PC-9 (cell line): ENCODE data around the gene GIPC2. TPM values are rescaled to one million over a fixed set of nuclear protein-coding genes. Genes with fewer than 3 reads are reported as not detected.
A peak's percentile ranks its signal among the peaks of the same experiment; 100 is the strongest.

Source experiments
- BruUV-seq: library from RNA; stranded (reverse); fragments of 400-500 nt; replicated peaks from 2 replicates; lab custom pipeline; 2021; lab: Mats Ljungman, UMichigan
- CTCF ChIA-PET: fragments of 300-600 bp; sonication (Branson Sonifier 250); formaldehyde crosslinking; loops from one replicate; lab custom pipeline; 2022; ENCODE audit warnings: antibody characterized with exemption; lab: Charles Lee
- POLR2A ChIA-PET: fragments of 300-600 bp; sonication (Branson Sonifier 250); formaldehyde crosslinking; loops from one replicate; lab custom pipeline; 2022; ENCODE audit warnings: antibody characterized with exemption; ENCODE audit not compliant: unreplicated experiment; lab: Charles Lee
- DNase-seq, 2 experiments: peaks; one replicate each; pipeline versions ENCODE4 v3.0.0 to v3.0.0-alpha.2; 2015 to 2022; ENCODE audit warnings: mixed read lengths in 1 of 2
- H2AFZ ChIP-seq: fragments of 200-600 bp; sonication (generic); 2 replicates; pipeline ENCODE4 v1.8.1; 2017; ENCODE audit warnings: antibody characterized with exemption
- H3F3A ChIP-seq: fragments of 200-600 bp; sonication (generic); 2 replicates; pipeline ENCODE4 v1.8.1; 2017; ENCODE audit warnings: antibody characterized with exemption, mild to moderate bottlenecking, low read depth; ENCODE audit not compliant: insufficient read depth
- H3K27ac ChIP-seq: fragments of 200-600 bp; sonication (generic); 2 replicates; pipeline ENCODE4 v1.6.1; 2016; ENCODE audit warnings: mixed run types
- H3K27me3 ChIP-seq: fragments of 200-600 bp; sonication (generic); 2 replicates; pipeline ENCODE4 v1.6.1; 2016; ENCODE audit warnings: low read depth, mixed run types; ENCODE audit not compliant: insufficient read depth
- H3K36me3 ChIP-seq: fragments of 200-600 bp; sonication (generic); 2 replicates; pipeline ENCODE4 v1.6.1; 2016; ENCODE audit warnings: low read depth, mixed run types
- H3K4me1 ChIP-seq: fragments of 200-600 bp; sonication (generic); replicated peaks from 2 replicates; pipeline ENCODE4 v1.6.1; 2016; ENCODE audit warnings: mixed run types; ENCODE audit not compliant: insufficient read depth
- H3K4me2 ChIP-seq: fragments of 200-600 bp; sonication (generic); 2 replicates; pipeline ENCODE4 v1.6.1; 2017; ENCODE audit warnings: mixed run types
- H3K4me3 ChIP-seq: fragments of 200-600 bp; sonication (generic); 2 replicates; pipeline ENCODE4 v1.6.1; 2016; ENCODE audit warnings: mixed run types
- H3K79me2 ChIP-seq: fragments of 200-600 bp; sonication (generic); 2 replicates; pipeline ENCODE4 v1.6.1; 2017; ENCODE audit warnings: low read depth, mixed run types
- H3K9me2 ChIP-seq: fragments of 200-600 bp; sonication (generic); 2 replicates; pipeline ENCODE4 v1.8.1; 2017; ENCODE audit warnings: mild to moderate bottlenecking; ENCODE audit not compliant: insufficient read depth
- H3K9me3 ChIP-seq: fragments of 200-600 bp; sonication (generic); 2 replicates; pipeline ENCODE4 v1.8.1; 2016; ENCODE audit warnings: low read depth; ENCODE audit not compliant: insufficient read depth
- H4K20me1 ChIP-seq: fragments of 200-600 bp; sonication (generic); 2 replicates; pipeline ENCODE4 v1.8.1; 2017; ENCODE audit not compliant: insufficient read depth
- CTCF ChIP-seq: fragments of 200-600 bp; sonication (generic); conservative IDR thresholded peaks from 2 replicates; pipeline ENCODE4 v1.6.1; 2017; ENCODE audit warnings: mixed run types, antibody characterized with exemption, mild to moderate bottlenecking, moderate library complexity
- EZH2 ChIP-seq: fragments of 200-600 bp; sonication (generic); IDR thresholded peaks from 2 replicates; pipeline ENCODE4 v1.8.0; 2017; ENCODE audit warnings: antibody characterized with exemption, low read depth
- intact Hi-C: fragments of 100-400 bp; cut with micrococcal nuclease; formaldehyde crosslinking; loops from one replicate; pipeline ENCODE4 v1.10.0; 2022; ENCODE audit not compliant: unreplicated experiment
- total RNA-seq: library from RNA; stranded (reverse); gene quantifications from 2 replicates; pipeline ENCODE4 v1.2.3, GENCODE V29; 2021

Gene GIPC2
- total RNA-seq, 1 experiment from 2014 or later: 0.20 TPM

GRCh38 chr1:78009836-78010235 is 35.9 kb upstream of the GIPC2 start:
- CTCF ChIA-PET: no interaction called here
- no peak overlapping the region for H3K4me3 ChIP-seq
- H3K9me2 ChIP-seq: no peaks in the 10 kb centered on the region
- peaks cover 30% of the 10 kb centered on the region for H3K4me1 ChIP-seq
- BruUV-seq: no TSS peak
- H3K9me3 ChIP-seq: no peaks in the 10 kb centered on the region
- POLR2A ChIA-PET: interaction anchor here (0.5 to 0.6 kb wide), 2 partner anchors 38 to 45 kb away, joined by 6 to 7 read pairs; no protein-coding TSS in a partner anchor
- TF ChIP-seq CTCF (no peak), EZH2 (no peak)
- H3F3A ChIP-seq: peaks cover 7% of the 10 kb centered on the region
- H2AFZ ChIP-seq: no peak overlapping the region
- peaks cover 13% of the 10 kb centered on the region for H3K36me3 ChIP-seq
- DNase-seq: no peak
- H3K79me2 ChIP-seq: peaks cover 64% of the 10 kb centered on the region
- H3K27ac ChIP-seq: no peak overlapping the region
- H3K4me2 ChIP-seq: peak overlapping the region; percentile 79; the same call in 1 of the 2 replicates
- no peaks in the 10 kb centered on the region for H4K20me1 ChIP-seq
- intact Hi-C loops: loop anchor here (5.0 kb wide), 1 partner anchor 62 kb away; no protein-coding TSS in a partner anchor
- no peaks in the 10 kb centered on the region for H3K27me3 ChIP-seq

- Histone ChIP-seq H3K36me3 (peaks cover 17% of the 10 kb centered on the region), H4K20me1 (no peaks in the 10 kb centered on the region), H3K9me2 (no peaks in the 10 kb centered on the region), H3K4me1 (peaks cover 27% of the 10 kb centered on the region), H3K4me2 (no peak overlapping the region; the same call in 1 of the 2 replicates), H3K79me2 (peaks cover 52% of the 10 kb centered on the region), H3K27me3 (no peaks in the 10 kb centered on the region), H2AFZ (no peak overlapping the region), H3K4me3 (no peak overlapping the region), H3K27ac (no peak overlapping the region), H3K9me3 (no peaks in the 10 kb centered on the region), H3F3A (no peaks in the 10 kb centered on the region; the same call in 1 of the 2 replicates)
- BruUV-seq: no TSS peak
- TF ChIP-seq EZH2 (no peak), CTCF (no peak)
- ChIA-PET CTCF (no interaction called here), POLR2A (no interaction called here)
- intact Hi-C loops: no loop called here
- no peak for DNase-seq
Measured at GRCh38 chr1:78011050-78011449, 34.7 kb upstream of the GIPC2 start.

GRCh38 chr1:78015148-78015547 is 30.6 kb upstream of the GIPC2 start:
- H3K27me3 ChIP-seq: no peaks in the 10 kb centered on the region
- no peaks in the 10 kb centered on the region for H3K9me3 ChIP-seq
- CTCF ChIA-PET: interaction anchor here (0.6 to 0.7 kb wide), 2 partner anchors 9 to 264 kb away, joined by 3 read pairs; no protein-coding TSS in a partner anchor
- H3K79me2 ChIP-seq: peaks cover 13% of the 10 kb centered on the region
- no peaks in the 10 kb centered on the region for H4K20me1 ChIP-seq
- no peaks in the 10 kb centered on the region; the same call in 1 of the 2 replicates for H3F3A ChIP-seq
- no peak overlapping the region for H2AFZ ChIP-seq
- TF ChIP-seq CTCF (no peak), EZH2 (no peak)
- intact Hi-C loops: no loop called here
- peaks cover 21% of the 10 kb centered on the region for H3K36me3 ChIP-seq
- H3K27ac ChIP-seq: no peak overlapping the region
- POLR2A ChIA-PET: no interaction called here
- no peak overlapping the region for H3K4me2 ChIP-seq
- no peaks in the 10 kb centered on the region; the same call in 1 of the 2 replicates for H3K9me2 ChIP-seq
- no peaks in the 10 kb centered on the region; the same call in 1 of the 2 replicates for H3K4me1 ChIP-seq
- no peak overlapping the region for H3K4me3 ChIP-seq
- DNase-seq: no peak
- BruUV-seq: no TSS peak
